ENCODE results near the gene SPRY1.
A peak's percentile ranks its signal among the peaks of the same experiment; 100 is the strongest.

SPRY1 gene, protein sequence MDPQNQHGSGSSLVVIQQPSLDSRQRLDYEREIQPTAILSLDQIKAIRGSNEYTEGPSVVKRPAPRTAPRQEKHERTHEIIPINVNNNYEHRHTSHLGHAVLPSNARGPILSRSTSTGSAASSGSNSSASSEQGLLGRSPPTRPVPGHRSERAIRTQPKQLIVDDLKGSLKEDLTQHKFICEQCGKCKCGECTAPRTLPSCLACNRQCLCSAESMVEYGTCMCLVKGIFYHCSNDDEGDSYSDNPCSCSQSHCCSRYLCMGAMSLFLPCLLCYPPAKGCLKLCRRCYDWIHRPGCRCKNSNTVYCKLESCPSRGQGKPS

DNA sequence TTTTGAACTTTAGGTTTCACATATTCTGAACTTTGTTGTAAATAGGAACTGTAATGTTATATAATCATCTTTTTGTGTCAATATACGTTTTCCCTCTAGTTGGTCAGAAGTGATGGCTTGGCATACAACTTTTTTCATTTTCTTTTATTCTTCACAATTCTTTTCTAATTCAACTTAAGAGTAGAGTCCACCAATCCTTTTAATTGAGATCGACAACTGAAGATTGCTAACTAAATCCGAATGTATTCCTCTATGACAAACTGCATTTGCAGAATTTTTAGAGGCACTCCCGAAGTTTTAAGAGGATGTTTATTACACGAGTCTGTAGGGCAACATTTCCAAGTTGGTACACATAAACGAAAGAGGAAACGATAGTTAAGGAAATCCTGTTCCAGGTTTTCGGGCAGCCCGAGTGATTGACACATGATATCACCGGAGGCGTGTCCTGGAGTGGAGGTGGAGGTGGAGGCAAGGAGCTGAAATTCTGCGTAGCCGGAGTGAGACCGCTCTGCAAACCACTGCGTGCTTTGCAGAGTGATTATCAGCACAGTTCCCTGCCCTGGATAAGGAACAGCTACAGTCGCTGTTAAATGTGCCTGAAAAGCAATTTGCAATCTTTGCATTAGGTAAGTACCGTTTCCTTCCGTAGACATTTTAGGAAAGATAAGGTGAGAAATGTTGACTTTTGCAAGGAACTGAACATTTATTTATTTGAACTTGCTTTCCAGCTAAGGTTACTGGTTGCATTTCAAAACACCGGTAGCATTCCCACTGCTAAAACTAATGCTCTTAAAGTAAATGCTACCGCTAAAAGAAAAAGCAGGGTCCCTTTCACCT lies at the start of gene SPRY1:
Gene SPRY1, plus strand, starts transcription at position 489 of the 837 bp plus-strand sequence. CDS start 4,797 bp downstream, outside the sequence.
- DNase-seq = peak; percentile 38

DNA sequence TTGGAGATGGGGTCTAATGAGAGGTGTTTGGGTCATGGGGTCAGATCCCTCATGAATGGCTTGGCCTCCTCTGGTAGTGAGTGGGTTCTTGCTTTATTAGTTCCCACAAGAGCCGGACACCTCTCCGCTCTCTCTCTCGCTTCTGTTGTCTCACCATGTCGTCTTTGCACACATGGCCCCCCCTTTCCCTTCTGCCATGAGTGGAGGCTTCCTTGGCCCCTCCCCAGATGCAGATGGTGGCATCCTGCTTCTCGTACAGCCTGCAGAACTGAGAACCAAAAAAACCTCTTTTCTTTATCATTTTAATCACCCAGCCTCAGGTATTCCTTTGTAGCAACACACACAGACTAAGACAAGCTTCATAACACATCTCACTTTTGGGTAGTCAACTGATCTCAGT lies 49.6 kb upstream of the SPRY1 start:
- DNase-seq = no peak

DNA sequence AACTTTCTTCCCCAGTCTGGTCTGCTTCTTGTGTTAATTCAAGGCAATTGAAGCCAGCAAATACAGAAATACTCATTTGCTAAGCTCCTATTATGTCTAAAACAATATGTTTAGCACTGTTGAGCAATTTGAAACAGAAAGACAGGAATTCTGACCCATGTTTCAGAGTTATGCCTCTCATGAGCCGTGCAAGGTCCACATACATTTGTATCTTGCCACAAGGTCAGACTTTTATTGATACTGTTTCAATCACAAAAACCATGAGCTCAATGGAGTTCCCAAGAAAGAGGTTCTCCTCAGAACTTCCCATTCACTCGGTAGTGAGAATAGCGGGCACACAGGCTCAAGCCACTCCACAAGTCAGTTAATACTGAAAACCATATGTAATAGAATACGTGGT lies 47.6 kb upstream of the SPRY1 start:
- no peak for DNase-seq

DNA sequence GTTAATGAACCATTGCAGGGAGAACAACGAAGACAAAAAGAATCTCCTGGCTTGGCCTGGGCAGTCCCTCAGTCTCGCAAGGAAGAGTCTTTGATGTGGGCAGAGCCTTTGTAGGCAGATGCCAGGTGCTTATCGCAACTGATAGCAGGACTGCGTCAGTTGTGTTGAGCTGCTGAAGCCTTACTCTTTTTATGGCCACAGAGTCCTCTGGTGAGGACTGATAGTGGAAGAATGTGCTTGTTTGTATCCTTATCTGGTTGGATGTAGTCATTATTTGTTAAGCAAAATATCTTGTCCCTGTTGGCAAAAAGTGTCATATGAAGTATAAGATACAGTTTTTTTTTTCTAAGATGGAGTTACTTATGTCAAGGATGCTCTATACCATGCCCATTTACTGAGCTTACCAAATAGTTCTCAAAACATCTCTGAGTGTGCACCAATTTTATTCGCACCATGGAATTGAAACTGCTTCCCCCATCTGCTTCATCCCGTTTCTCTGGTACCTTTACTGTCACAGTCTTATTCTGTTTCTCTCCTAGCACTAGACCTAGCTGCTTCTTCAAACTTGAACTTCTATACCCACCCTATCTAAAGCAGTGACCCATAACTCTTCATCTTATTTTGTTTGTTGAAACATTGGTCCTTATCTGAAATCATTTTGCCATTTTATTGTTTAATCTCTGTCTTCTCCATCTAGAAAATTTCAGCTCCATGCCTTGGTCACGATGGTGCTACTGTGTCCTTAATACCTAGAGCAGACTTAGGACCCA lies 47.0 kb upstream of the SPRY1 start:
- DNase-seq = no peak

DNA sequence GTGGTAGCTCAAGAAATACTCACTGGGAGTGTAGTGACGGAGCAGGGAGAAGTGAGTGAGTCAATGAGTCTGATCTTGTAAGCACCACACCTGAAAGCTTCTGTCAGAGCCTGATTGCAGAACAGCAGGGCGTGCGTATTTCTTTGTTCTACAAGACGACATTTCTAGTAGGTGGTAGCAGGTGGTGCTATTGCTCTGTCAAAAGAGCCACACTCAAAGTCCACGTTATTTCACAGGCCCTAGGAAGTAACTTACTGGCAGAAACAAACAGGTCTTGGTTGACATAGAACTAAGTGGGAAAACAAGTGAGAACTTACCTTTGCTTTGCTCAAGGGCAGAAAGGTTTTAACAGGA lies 46.4 kb upstream of the SPRY1 start:
- no peak for DNase-seq

DNA sequence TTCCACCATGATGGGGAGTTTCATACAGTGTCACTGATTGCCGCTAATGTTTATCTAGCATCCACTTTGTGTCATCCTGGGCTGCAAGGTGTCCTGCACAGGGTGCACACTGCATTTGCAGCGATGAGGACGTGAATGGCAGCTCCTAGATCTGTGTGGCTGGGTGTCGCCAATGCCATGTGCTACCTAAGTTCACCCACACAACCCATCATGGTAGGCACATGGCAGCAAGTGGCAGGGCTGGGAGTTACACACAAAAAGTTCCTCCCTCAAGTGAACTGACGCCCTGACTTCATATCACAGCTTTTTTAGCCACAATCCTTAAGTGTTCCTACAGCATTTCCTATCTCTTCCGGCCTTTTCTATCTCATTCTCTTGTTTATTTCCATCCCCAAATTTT lies 45.9 kb upstream of the SPRY1 start:
- DNase-seq = no peak

DNA sequence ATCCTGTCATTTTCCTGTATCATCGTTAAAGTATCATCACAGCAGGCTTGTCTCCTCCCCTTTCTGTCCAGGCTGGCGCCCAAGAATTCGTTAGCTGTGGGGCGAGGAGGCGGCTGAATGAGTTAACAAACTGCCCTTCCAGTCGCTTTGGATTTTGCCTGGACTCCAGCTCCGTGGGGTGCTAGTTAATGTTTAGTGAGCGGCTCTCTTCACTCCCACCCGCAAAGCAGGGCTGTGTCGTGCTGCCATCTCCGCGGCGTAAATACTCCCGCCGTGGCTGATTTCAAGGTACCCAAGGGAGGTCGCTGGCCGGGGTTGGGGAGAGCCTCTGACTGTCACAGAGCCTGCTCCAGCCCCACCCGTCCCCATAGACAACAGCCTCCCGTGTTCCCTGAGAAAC lies 44.9 kb upstream of the SPRY1 start:
- DNase-seq = no peak

DNA sequence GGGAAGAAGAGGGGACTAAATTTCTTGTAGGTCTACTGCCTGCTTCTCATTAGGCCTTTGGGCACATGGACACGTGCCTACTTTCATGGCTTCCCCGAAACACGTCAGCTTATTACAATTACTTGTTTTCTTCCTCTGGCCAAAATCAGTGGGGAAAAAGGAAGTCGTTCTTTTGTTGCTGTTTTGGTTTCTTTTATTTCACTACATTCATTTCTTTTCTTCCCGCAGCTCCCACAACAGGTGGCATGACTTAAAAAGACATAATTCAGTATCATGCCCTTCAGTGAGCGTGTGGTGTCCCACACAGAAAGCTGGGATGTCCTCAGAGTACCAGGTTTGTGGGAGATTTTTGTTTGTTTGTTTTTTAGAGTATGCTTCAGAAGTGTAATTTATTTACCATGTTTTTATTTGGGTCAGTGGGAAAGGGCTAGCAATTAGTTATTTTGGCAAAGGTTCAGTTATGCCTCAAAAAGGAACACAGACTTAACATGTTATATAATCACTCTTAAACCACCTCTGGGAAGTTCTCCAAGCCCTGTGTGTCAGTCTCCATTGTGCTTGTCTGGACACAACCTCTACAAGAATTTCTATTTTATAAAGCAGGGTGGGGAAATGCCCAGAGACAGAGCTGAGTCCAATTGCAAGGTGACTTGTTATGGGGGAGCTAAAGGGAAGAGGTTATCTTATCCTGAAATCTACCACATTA lies 44.2 kb upstream of the SPRY1 start:
- DNase-seq = no peak

DNA sequence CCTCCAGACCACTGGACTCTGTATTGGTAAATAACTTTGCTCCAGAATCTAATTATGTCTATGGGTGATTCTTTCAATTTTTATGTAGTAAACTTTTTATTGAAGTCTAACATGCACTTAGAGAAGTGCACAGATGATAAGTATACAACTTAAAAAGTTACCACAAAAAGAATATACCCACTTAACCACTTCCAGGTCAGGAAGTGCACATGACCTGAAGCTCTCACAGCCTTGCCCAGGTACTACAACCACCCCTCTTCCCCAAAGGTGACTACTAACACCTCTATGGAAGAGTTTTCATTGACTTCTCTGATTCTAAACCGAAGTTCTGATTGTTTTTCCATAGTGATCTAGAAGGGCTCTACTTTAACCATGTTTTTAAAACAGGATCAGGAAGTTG lies 43.6 kb upstream of the SPRY1 start:
- DNase-seq = no peak

DNA sequence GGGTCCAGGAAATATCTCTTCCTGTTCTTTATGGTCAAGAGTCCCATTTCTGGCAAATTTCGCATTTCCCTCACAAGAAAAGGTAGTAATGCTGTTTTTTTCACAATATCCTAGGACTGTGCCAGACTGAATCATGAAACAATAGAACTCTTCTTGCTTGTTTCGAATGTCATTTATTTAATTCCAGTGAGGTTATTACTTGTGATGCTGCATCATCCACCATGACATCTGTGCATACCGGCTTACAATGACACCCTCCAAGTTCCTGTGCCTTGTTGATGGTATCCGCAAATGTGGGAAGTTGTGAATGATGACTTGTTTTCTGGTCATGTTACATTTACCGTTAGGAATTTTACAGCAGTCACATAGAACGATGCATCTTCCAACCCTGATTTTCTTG lies 42.9 kb upstream of the SPRY1 start:
- no peak for DNase-seq

DNA sequence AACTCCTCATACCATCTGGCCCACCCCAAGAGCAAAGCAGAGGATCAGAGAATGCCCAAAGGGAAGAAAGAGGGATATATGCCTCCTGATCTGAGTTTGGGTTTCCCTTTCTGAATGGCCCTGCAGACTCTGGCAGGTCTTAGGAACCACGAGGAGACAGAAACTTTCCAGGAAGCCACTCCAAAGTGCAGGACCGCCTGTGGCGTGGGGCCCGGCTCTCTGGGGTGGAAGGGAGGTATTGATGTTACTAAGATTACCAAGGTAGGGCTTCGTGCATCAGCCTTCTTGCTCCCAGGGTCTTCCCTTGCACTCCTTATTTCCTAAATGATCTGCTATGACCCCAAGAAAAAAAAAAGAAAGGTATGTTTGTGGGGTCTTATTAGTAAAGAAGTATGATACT lies 41.9 kb upstream of the SPRY1 start:
- no peak for DNase-seq

DNA sequence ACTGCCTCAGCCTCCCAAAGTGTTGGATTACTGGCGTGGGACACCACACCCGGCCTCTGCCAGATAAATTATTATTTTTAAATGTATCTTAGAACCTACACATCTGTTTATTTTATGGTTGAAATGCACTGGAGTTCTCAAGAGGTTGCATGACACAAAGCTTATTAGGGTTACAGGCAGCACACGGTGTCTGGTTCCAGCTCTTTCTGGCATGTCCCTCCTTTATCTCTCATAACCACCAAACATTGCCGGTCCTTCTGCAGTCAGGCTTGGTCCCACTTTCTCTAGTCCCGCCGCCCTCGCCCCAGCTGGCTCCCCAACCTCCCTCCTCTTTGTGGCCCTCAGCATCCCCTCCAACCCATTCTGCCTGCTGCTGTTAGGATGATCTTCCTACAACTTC lies 39.7 kb upstream of the SPRY1 start:
- no peak for DNase-seq

DNA sequence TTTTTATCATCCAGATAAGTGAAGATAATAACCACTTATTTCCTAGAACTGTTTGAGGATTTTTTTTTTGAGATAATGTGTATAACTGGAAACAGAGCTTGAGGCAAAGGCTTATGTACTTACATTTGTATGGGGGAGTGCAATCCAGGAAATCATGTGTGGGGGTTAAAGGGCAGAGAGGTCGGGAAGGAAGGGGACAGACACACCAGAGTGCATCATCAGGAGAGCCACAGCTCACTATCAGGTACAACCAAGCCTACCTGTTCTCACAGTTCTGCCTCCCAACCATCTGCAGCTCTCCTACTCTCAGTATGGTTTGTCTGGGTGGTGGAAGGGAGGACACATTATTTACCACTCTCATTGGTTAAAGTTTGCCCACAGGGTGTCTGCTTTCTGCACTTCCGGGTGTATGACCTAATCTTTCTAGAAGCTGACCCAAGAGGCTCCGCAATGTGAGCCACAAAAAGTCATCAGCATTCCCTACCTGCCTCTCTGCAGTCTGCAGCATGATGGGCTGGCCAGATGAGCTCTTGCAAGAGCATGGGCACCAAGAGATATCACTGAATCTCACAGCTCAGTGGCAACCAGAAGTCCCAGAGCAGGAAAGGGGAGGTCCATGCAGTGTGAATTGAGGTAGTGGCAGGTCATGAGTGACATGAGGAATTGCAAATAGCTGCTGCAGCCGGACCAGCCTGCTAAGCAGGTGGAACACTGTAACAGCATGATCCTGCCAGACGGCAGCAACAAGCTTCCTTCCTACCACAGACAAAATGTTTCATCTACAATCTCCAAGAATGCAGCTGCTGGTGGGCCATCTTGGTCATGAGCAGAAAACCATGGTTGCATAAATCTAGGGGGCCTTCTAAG lies 36.9 kb upstream of the SPRY1 start:
- no peak for DNase-seq

DNA sequence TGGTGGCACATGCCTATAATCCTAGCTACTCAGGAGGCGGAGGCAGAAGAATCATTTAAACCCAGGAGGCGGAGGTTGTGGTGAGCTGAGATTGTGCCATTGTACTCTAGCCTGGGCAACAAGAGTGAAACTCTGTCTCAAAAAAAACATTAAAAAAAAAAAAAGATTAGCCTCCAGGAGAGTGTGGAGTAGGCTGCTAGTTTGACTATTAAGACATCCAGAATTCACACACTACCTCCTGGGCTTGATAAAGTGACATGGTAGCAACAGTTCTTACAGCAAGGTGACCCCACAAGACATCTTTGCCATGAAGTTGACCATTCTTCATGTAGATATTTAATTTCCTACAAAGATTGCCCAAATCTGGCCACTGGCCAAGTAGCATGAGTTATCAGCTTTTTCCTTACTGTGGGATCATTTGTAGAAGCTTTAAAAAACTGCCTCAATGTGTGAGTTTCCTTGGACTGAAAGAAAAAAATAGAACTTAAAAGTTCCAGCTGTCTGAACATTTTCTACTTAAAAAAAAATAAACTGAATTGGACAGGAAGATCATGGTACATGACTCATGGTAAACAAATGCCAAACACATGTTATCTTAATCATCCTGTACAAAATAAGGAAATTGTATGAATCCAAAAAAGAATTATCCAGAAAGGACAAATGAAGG lies 35.3 kb upstream of the SPRY1 start:
- DNase-seq = no peak

DNA sequence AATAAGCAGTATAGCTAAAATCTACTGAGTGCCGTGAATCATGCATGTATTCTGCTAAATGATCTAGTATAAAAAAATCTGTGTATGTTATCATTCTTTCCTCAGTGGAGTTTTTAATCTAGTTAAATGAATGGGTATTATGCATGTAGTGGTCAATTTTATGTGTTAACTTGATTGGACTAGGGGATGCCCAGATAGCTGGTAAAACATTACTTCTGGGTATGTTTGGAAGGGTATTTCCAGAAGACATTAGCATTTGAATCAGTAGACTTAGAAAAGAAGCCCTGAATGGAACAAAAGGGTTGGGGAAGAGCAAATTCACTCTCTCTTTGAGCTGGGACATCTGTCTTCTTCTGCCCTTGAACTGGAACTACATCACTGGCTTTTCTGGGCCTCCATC lies 34.5 kb upstream of the SPRY1 start:
- DNase-seq = no peak

DNA sequence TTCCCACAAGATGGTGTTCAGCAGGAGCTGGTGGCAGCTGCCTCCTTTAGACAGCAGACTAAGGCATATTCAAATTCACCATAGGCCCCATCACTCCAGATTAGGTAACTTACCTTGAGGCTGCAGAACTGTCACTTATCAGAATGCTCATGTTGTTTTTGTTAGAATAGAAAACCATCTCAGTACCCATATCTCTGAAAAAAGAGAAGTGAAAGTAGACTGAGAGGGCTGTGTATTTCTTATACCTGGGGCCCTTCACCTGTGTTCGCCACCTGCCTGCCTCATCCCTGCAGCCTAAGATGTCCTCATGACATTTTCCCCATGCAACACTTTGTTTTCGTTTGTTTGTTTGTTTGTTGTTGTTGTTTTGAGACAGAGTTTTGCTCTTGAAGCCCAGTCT lies 32.9 kb upstream of the SPRY1 start:
- no peak for DNase-seq

DNA sequence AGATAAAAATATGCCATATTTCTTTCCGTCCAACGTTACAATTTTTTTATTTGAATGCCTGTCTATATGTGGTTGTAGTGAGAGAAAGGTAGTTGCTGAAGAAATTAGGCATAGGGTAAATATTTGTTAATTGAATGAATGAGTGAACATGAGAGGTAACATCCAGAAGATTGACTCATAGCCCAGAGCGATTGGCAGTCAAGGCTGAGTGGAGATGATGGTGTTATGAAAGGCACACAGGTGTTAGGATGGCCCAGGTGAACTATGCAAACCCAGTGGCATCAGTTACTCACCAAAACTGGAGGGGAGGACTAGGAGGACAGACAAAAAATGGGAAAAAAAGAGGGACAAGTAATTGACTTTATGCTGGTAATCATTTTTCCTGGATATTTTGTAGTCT lies 31.7 kb upstream of the SPRY1 start:
- DNase-seq = no peak

DNA sequence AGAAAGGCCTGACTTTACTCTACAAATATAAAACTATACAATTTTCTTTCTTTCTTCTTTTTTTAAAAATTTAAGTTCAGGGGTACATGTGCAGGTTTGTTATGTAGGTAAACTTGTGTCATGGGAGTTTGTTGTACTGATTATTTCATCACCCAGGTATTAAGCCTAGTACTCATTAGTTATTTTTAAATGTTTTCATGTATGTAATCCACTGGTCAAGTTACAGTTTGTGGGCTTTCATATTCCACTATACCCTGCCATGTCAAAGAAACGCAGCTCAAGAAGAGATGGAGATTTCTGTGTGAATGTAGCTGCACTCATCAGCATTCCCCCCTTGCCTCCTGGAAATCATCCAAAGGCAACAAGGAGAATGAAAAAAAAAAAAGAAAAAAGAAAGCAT lies 31.2 kb upstream of the SPRY1 start:
- DNase-seq = no peak

DNA sequence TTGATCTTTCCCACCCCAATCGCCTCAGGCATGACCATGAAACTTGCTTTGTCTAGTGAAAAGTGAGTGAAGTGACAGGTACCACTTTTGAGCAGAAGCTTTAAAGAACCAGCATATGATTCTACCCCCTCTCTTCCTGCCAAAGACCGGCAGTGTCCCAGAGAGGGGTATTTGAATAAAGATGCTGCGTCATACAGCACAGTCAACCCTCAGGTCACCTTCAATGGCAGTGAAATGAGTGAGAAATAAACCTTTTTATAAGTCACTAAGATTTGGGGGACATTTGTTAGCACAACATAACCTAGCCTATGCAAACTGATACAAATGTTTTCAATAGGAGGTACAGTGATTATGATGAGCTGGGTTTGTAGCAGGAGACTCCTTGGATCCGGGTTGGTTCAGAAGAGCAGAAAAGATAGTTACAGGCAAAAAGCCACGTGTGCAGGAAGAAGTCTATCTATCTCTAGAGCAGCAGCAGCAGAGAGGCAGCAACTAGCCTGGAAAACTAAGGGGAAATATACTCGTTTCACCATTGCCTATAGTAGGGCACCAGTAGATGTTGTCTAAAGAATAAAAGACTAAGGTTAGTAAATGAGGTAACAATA lies 30.3 kb upstream of the SPRY1 start:
- DNase-seq = no peak

DNA sequence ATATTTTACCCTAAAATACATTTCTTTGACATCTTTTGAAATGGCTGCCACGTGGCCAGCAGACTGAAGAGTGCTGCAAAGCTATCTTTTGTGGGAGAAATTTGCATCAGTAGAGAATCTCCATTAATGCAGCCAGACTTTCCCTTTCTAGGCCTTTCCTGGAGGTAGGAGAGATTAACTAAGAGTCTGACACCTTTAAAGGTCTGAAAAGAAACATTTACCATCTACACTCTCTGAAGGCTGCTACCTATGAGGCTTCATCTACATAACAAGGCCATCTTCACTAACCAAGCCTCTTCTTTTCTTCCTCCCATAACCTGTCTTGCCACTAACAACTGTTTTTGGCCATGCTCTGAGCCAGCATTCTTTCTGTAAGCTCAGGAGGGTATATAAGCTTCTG lies 17.8 kb upstream of the SPRY1 start:
- DNase-seq = no peak

DNA sequence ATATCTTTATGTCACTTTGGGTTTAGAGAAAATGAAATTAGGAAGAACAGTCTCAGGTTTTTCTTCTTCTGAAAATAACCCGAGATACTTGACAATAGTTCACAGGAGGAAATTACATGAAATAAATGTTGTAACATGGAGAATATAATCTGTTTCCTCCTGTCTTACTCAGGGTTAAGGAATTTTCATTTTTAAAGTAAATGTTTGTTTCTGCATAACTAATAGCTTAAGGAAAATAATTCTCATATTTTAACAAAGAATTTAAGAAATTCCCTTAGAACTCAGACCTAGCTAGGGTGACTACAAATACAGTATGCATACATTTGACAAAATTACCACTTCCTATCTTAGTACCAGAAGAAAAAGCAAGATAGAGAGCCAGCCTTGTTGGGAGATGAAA lies 17.2 kb upstream of the SPRY1 start:
- no peak for DNase-seq
